Panc1 (cell line): ENCODE measurements around the gene TOP1.

Source experiments
- CTCF ChIP-seq: fragments of 450-650 bp; IDR thresholded peaks from 2 replicates; pipeline ENCODE4 v1.5.1; 2017; ENCODE audit warnings: mild to moderate bottlenecking
- SIN3A ChIP-seq: IDR thresholded peaks from 2 replicates; pipeline ENCODE4 v1.6.1; 2012; ENCODE audit warnings: low read depth, mild to moderate bottlenecking, low read length, moderate library complexity, borderline replicate concordance; ENCODE audit not compliant: insufficient read depth
- TCF7L2 ChIP-seq: IDR thresholded peaks from 2 replicates; pipeline ENCODE4 v1.6.1; 2011; ENCODE audit warnings: mild to moderate bottlenecking, low read depth, low read length, inconsistent platforms
- TF ChIP-seq, protein P1 (sequence below), 2 experiments: IDR thresholded peaks; 2 replicates each; pipeline ENCODE4 v1.6.1; 2011 to 2012; ENCODE audit warnings: low read depth in 2 of 2, control low read depth in 1 of 2, low read length in 1 of 2, mild to moderate bottlenecking in 1 of 2, moderate library complexity in 1 of 2; ENCODE audit not compliant: insufficient read depth in 1 of 2

- no peak for TF ChIP-seq CTCF
- TF ChIP-seq, protein P1, sequence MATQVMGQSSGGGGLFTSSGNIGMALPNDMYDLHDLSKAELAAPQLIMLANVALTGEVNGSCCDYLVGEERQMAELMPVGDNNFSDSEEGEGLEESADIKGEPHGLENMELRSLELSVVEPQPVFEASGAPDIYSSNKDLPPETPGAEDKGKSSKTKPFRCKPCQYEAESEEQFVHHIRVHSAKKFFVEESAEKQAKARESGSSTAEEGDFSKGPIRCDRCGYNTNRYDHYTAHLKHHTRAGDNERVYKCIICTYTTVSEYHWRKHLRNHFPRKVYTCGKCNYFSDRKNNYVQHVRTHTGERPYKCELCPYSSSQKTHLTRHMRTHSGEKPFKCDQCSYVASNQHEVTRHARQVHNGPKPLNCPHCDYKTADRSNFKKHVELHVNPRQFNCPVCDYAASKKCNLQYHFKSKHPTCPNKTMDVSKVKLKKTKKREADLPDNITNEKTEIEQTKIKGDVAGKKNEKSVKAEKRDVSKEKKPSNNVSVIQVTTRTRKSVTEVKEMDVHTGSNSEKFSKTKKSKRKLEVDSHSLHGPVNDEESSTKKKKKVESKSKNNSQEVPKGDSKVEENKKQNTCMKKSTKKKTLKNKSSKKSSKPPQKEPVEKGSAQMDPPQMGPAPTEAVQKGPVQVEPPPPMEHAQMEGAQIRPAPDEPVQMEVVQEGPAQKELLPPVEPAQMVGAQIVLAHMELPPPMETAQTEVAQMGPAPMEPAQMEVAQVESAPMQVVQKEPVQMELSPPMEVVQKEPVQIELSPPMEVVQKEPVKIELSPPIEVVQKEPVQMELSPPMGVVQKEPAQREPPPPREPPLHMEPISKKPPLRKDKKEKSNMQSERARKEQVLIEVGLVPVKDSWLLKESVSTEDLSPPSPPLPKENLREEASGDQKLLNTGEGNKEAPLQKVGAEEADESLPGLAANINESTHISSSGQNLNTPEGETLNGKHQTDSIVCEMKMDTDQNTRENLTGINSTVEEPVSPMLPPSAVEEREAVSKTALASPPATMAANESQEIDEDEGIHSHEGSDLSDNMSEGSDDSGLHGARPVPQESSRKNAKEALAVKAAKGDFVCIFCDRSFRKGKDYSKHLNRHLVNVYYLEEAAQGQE (IDR thresholded peaks at IDR 0.05; ENCODE audit: insufficient read depth in 1 of 2, low read depth in 2 of 2, low read length in 1 of 2), result no peak
- TF ChIP-seq TCF7L2, result no peak
- no peak for TF ChIP-seq SIN3A
Measured at GRCh38 chr20:41047975-41048305, 19.3 kb downstream of the TOP1 start.
